H7 (cell line): Measurements from ENCODE around the gene SKOR1. TPM values are rescaled to one million over a fixed set of nuclear protein-coding genes. Genes with fewer than 3 reads are reported as not detected.

Experiments used
- DNase-seq: peaks from one replicate; pipeline ENCODE4 v3.0.0; 2012
- H3K27me3 ChIP-seq: 2 replicates; pipeline ENCODE4 v1.6.0; 2011; ENCODE audit warnings: mild to moderate bottlenecking, low read length; ENCODE audit not compliant: control insufficient read depth, insufficient read depth
- H3K36me3 ChIP-seq: replicated peaks from 2 replicates; pipeline ENCODE4 v1.5.1; 2011; ENCODE audit warnings: low read length; ENCODE audit not compliant: control insufficient read depth, insufficient read depth
- H3K4me3 ChIP-seq: 2 replicates; pipeline ENCODE4 v1.5.1; 2011; ENCODE audit warnings: low read depth, mild to moderate bottlenecking, control low read depth, low read length, moderate library complexity; ENCODE audit not compliant: insufficient read depth
- total RNA-seq: library from RNA; depleted of rRNA; stranded (reverse); fragments of >200 nt; shearing (Covaris generic); gene quantifications from 2 replicates; pipeline ENCODE4 v1.2.3, GENCODE V29; 2014; rRNA removed

SKOR1 gene, protein sequence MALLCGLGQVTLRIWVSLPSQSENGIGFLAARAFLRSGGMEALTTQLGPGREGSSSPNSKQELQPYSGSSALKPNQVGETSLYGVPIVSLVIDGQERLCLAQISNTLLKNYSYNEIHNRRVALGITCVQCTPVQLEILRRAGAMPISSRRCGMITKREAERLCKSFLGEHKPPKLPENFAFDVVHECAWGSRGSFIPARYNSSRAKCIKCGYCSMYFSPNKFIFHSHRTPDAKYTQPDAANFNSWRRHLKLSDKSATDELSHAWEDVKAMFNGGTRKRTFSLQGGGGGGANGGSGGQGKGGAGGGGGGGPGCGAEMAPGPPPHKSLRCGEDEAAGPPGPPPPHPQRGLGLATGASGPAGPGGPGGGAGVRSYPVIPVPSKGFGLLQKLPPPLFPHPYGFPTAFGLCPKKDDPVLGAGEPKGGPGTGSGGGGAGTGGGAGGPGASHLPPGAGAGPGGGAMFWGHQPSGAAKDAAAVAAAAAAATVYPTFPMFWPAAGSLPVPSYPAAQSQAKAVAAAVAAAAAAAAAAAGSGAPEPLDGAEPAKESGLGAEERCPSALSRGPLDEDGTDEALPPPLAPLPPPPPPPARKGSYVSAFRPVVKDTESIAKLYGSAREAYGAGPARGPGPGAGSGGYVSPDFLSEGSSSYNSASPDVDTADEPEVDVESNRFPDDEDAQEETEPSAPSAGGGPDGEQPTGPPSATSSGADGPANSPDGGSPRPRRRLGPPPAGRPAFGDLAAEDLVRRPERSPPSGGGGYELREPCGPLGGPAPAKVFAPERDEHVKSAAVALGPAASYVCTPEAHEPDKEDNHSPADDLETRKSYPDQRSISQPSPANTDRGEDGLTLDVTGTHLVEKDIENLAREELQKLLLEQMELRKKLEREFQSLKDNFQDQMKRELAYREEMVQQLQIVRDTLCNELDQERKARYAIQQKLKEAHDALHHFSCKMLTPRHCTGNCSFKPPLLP
- 0.11 TPM in 1 of 2 replicates, not detected in the other for total RNA-seq

DNA sequence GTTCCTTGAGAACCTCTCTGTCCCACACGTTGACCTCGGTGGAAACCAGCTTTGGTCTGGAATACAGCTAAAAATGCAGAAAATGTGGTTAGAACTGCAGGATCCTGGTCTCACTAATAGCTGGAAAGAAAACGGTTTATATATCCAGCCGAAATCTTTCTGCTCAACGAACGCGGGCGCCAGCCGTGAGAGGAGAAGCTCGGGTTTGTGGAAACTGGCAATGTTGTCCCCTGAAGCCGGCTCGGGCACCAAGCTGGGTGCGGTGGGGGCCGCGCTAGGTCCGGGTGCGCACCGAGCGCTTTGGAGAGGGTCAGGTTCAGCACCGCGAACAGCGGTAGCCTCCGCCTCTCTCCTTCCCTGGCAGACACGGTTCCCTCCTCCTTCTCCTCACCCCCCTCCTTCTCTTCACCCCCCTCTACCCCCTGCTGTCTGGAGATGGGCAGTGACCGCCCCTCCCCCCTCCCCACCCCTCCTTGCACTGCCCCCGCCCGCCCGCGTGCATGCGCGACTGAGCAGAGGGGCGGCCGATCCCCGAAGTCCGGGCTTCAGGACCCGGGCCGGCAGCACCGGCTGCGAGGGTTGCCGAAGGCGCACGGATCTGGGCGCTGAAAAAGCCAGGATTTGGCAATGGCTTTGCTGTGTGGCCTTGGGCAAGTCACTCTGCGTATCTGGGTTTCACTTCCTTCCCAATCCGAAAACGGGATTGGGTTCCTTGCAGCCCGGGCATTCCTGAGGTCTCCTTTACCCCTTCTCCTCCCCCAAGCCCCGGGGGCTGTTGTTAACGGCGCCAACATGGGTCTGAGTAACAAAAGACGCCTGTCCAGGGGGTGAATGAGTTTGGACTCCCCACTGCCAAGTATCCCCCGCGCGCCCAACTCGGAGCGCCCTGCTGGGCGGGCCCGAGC, at the start of gene SKOR1:
SKOR1 (plus strand) TSS at position 534 of the 905 bp plus-strand sequence; CDS start at position 628, 94 bp downstream.
- DNase-seq: peak; percentile 95
- H3K4me3 ChIP-seq: peak within 1 kb of the TSS; percentile 18; the same call in 1 of the 2 replicates
- no peaks in the 10 kb centered on the region for H3K36me3 ChIP-seq
- peaks cover 99% of the 10 kb centered on the region for H3K27me3 ChIP-seq

DNA sequence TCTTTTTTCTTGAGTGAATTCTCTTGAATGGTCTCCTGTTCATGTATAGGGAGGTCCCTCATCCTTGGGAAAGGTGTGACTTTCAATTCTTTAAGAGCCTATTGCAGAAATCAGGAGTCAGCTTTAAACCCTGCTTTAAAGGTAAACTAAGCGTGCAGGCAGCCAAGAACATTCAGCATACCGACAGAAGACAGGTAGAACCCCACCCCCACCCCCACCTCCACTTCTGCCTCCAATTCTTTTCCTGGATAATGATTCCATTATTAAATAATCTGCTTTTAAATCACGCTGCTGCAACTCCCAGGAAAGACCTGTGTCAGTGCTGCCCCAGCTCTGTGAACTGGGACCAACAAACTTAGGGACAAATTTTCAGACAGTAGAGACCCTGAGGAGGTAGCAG, 49.3 kb upstream of the SKOR1 start:
- DNase-seq: no peak
- Histone ChIP-seq H3K27me3 (no peaks in the 10 kb centered on the region; the same call in 1 of the 2 replicates), H3K4me3 (no peak overlapping the region), H3K36me3 (no peaks in the 10 kb centered on the region)

GRCh38 chr15:67776600-67776999, 48.7 kb upstream of the SKOR1 start:
- DNase-seq: no peak
- no peak overlapping the region for H3K4me3 ChIP-seq
- no peaks in the 10 kb centered on the region; the same call in 1 of the 2 replicates for H3K27me3 ChIP-seq
- H3K36me3 ChIP-seq: no peaks in the 10 kb centered on the region

- Histone ChIP-seq H3K4me3 (no peak overlapping the region), H3K36me3 (no peaks in the 10 kb centered on the region), H3K27me3 (no peaks in the 10 kb centered on the region; the same call in 1 of the 2 replicates)
- DNase-seq: no peak
These were observed 48.2 kb upstream of the SKOR1 start for GRCh38 chr15:67777071-67777470.

- Histone ChIP-seq H3K4me3 (no peak overlapping the region), H3K27me3 (no peaks in the 10 kb centered on the region; the same call in 1 of the 2 replicates), H3K36me3 (no peaks in the 10 kb centered on the region)
- no peak for DNase-seq
These were observed 47.5 kb upstream of the SKOR1 start for GRCh38 chr15:67777773-67778172.

DNA sequence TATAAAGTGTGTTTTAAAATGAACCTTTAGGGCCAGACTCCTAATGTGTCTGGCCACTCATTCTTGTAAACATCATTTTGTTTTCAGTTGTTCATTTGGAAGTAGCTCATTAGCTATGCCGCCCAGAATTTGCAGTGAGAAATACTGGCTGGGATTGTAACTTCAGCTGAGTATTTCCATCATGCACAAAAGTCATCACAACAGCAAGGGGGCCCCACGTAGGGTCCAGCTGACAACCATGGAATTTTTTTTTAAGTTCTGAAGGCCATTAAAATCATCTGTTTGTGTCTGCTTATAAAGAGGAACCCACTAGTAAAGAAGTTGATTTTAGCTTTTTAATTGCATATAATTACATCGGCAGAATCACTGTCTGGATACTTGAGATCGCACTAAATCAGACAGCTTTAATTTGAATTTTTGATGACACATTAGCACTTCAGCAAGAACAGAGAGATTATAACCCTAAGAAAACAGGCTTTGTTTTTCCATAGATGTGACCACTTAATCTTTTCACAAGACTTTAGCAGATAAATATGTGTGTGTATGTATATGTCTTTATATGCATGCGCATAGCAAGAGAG, 46.3 kb upstream of the SKOR1 start:
- no peak overlapping the region for H3K4me3 ChIP-seq
- no peaks in the 10 kb centered on the region for H3K36me3 ChIP-seq
- DNase-seq: no peak
- H3K27me3 ChIP-seq: no peaks in the 10 kb centered on the region; the same call in 1 of the 2 replicates

GRCh38 chr15:67779549-67780111, 45.7 kb upstream of the SKOR1 start:
- Histone ChIP-seq H3K4me3 (no peak overlapping the region), H3K36me3 (no peaks in the 10 kb centered on the region), H3K27me3 (no peaks in the 10 kb centered on the region; the same call in 1 of the 2 replicates)
- no peak for DNase-seq

GRCh38 chr15:67781061-67781460, 44.2 kb upstream of the SKOR1 start:
- Histone ChIP-seq H3K4me3 (no peak overlapping the region), H3K27me3 (no peaks in the 10 kb centered on the region; the same call in 1 of the 2 replicates), H3K36me3 (no peaks in the 10 kb centered on the region)
- DNase-seq: no peak

DNA sequence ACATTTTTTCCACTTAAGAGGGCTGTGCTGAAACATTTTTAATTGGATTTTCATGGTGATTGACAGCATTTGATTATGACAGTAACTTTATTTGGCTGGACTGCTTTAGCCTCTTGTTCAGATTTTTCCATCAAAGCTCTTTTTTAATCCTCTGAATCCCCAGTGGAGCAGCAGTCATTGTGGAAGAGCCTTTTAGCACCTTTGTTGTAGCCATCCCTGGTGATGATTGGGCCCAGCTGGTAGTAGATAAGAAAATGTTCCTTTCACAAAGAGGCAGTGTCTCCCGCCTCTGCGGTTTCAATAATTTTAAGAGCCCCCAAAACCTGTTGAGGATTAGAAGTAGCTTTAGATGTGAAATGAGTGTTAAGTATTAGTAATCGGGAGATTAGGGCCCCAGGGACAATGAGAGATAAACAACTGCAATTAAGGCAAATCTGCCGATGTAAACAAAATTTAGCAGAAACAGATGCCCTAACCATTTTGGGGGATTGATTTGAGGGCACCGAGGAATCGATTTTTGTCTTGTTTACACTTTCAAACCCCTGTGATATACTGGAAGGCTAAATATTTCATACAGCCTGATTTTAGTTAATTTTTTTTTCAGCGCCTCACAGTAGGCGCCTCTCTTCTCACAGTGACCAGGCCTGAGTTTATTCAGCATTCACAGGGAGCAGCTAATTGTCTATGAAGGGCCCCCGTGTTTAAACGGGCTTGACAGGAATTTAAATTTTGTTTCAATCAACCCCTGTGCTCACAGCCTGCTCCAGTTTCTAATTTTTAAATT, 43.2 kb upstream of the SKOR1 start:
- no peaks in the 10 kb centered on the region for H3K36me3 ChIP-seq
- no peak overlapping the region for H3K4me3 ChIP-seq
- no peak for DNase-seq
- no peaks in the 10 kb centered on the region; the same call in 1 of the 2 replicates for H3K27me3 ChIP-seq

DNA sequence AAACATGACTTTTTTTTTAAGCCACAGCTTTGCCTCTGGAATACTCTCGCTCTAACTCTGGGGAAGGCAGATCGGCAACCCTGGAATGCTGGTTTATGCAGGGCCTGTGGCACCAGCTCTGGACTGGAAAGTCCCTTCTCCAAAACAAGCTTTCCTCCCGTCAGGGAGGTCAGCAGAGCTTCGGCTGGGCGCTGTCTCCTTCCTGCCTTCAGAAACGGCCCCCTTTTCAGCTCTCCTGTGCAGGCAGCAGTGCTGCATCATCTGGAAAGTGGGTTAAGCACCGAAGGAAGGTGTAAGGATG, 42.7 kb upstream of the SKOR1 start:
- no peaks in the 10 kb centered on the region; the same call in 1 of the 2 replicates for H3K27me3 ChIP-seq
- DNase-seq: peak; percentile 40
- H3K36me3 ChIP-seq: no peaks in the 10 kb centered on the region
- H3K4me3 ChIP-seq: no peak overlapping the region

DNA sequence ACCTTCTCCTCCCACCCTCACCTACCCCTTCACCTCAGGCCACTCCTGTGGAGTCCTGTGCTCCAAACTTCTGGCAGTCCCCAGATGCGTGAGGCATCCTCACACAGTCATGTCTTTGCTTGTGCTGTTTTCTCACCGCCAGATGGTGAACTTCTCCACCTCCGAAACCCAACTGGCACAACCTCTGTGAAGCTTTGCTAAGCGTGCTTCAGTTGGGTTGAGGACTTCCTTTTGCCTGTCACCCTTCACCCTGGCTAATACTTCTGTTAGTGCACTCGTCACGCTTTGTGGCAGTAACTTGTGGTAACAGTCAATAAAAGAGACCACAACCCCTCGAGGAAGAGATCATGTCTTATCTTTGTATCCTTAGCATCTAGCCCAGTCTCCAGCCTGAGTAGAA, 42.0 kb upstream of the SKOR1 start:
- no peak for DNase-seq
- no peaks in the 10 kb centered on the region for H3K36me3 ChIP-seq
- H3K27me3 ChIP-seq: no peaks in the 10 kb centered on the region; the same call in 1 of the 2 replicates
- H3K4me3 ChIP-seq: no peak overlapping the region

DNA sequence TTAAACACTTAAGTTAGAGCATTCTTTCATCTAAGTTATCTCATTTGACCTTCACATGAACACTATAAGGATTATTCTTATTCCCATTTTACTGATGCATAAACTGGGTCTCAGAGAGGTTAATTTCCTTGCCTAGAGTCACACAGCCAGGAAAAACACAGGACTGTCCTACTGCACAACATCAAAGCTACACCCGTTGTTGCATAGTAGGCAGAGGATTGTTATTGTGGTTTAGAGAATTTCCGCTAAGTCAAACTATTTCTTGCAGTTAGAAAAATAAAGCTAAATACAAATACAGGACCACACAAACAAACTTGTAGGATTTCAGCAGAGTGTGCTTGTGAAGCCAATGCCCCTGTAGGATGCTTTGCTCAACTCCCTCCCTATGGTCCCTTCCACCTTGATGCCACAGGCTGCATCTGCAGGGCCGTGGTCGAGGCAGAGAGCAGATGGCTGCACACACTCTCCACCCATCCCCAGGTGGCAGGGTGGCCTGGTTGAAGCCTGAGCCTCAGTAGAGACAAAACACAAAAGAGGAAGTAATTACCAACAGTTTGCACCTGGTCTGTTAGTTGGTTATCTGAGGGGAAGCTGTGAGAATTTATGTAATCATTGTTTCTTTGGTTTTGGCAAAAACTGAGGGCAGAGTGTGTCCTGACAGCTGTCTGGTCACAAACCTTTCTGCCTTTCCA, 41.1 kb upstream of the SKOR1 start:
- DNase-seq: no peak
- H3K4me3 ChIP-seq: no peak overlapping the region
- no peaks in the 10 kb centered on the region; the same call in 1 of the 2 replicates for H3K27me3 ChIP-seq
- no peaks in the 10 kb centered on the region for H3K36me3 ChIP-seq
